Right cardiac atrium (tissue), 5 donors: ENCODE measurements around the gene IQCN. TPM values are rescaled to one million over a fixed set of nuclear protein-coding genes. Genes with fewer than 3 reads are reported as not detected.
A peak's percentile ranks its signal among the peaks of the same experiment; 100 is the strongest.

Experiments used
- ATAC-seq, 2 donors: fragments of 200-7000 bp; cut with Tn5 transposase; one replicate each; pipeline versions ENCODE4 v1.8.0 to v1.9.1; 2020; ENCODE audit warnings: moderate library complexity in 2 of 2, mild to moderate bottlenecking in 1 of 2
- DNase-seq, 3 donors: peaks; one replicate each; pipeline ENCODE4 v3.0.0-alpha.2; 2020
- H3K27ac ChIP-seq: one replicate; pipeline ENCODE4 v1.5.1; 2013; ENCODE audit warnings: mild to moderate bottlenecking, low read length, control low read depth, moderate library complexity
- H3K27me3 ChIP-seq: one replicate; pipeline ENCODE4 v1.6.1; 2013; ENCODE audit not compliant: control insufficient read depth, insufficient read depth
- H3K4me1 ChIP-seq: one replicate; pipeline ENCODE4 v1.6.1; 2013; ENCODE audit warnings: low read length; ENCODE audit not compliant: control insufficient read depth, insufficient read depth
- H3K4me3 ChIP-seq: one replicate; pipeline ENCODE4 v1.5.1; 2013; ENCODE audit warnings: low read length, control low read depth
- H3K9me3 ChIP-seq: one replicate; pipeline ENCODE4 v1.6.1; 2013; ENCODE audit warnings: low read length; ENCODE audit not compliant: control insufficient read depth
- WGBS: extraction: QIAGEN DNeasy Blood & Tissue Kit; methylation state at CpG from one replicate; pipeline ENCODE4 v1.1.7; 2013; 5-methylcytosine and 5-hydroxymethylcytosine counted together
- intact Hi-C, 4 donors: fragments of 100-400 bp; cut with DNase I; formaldehyde crosslinking; loops; one replicate each; pipeline versions ENCODE4 v1.11.0 to v1.14.0; 2022 to 2023
- polyA plus RNA-seq: library from polyadenylated mRNA; stranded (reverse); fragments of 200-250 nt; gene quantifications from one replicate; pipeline ENCODE4 v1.2.3, GENCODE V29; 2013
- total RNA-seq, 4 donors: library from RNA; stranded (reverse); fragmentation: NEBNext Ultra II Directional; extraction: Animal tissue kit (Norgen Biotek cat#: 25700); gene quantifications; one replicate each; pipeline ENCODE4 v1.2.1, GENCODE V29; 2021
- donor health status: healthy with polysubstance abuse.
- donor health status: DM: no; HTN: yes; CAD: no.
- donor health status: DM: no; HTN: no; CAD: no.
- donor health status: DM: no; HTN: yes; CAD: no; lungs with severe emphysema.
- donor health status: DM: yes; HTN: yes; CAD: no.

The IQCN gene
- total and polyA plus RNA-seq, 5 donors, result 0.65 to 5.3 (median 1.2) TPM

- ATAC-seq (no peak), DNase-seq (no peak)
- H3K27ac ChIP-seq, result no peak overlapping the region
- H3K4me1 ChIP-seq, result no peaks in the 10 kb centered on the region
- H3K9me3 ChIP-seq, result no peaks in the 10 kb centered on the region
- 86% methylated on average over 4 of the region's 4 CpGs for WGBS
- intact Hi-C loops, result loop anchor here in 3 of 4 donors (5.0 kb wide), 3 partner anchors 41 to 141 kb away; no protein-coding TSS in a partner anchor
- H3K4me3 ChIP-seq, result no peak overlapping the region
- H3K27me3 ChIP-seq, result no peaks in the 10 kb centered on the region
These were observed 21.1 kb downstream of the IQCN start for GRCh38 chr19:18253130-18253529.

GRCh38 chr19:18252370-18252717 lies 21.9 kb downstream of the IQCN start:
- Histone ChIP-seq H3K4me3 (no peak overlapping the region), H3K4me1 (no peaks in the 10 kb centered on the region), H3K27me3 (no peaks in the 10 kb centered on the region), H3K9me3 (no peaks in the 10 kb centered on the region), H3K27ac (no peak overlapping the region)
- ATAC-seq, result no peak
- WGBS, result 70% methylated on average over 7 of the region's 7 CpGs
- intact Hi-C loops, result loop anchor here in 3 of 4 donors (5.0 kb wide), 3 partner anchors 40 to 140 kb away; no protein-coding TSS in a partner anchor
- no peak for DNase-seq

- intact Hi-C loops, result loop anchor here in 3 of 4 donors (2.0 to 5.0 kb wide), 4 partner anchors 39 to 139 kb away; no protein-coding TSS in a partner anchor
- no peaks in the 10 kb centered on the region for H3K4me1 ChIP-seq
- H3K9me3 ChIP-seq, result no peaks in the 10 kb centered on the region
- peak; percentile 62 to 66 for ATAC-seq
- H3K27me3 ChIP-seq, result no peaks in the 10 kb centered on the region
- peak; percentile 66 to 83 (median 83) for DNase-seq
- no peak overlapping the region for H3K4me3 ChIP-seq
- H3K27ac ChIP-seq, result no peak overlapping the region
- 19% methylated on average over 23 of the region's 23 CpGs for WGBS
These were observed 22.5 kb downstream of the IQCN start for GRCh38 chr19:18251587-18252369.

- Histone ChIP-seq H3K4me3 (no peak overlapping the region), H3K27ac (no peak overlapping the region), H3K4me1 (no peaks in the 10 kb centered on the region), H3K27me3 (no peaks in the 10 kb centered on the region), H3K9me3 (no peaks in the 10 kb centered on the region)
- intact Hi-C loops, result loop anchor here (2.0 to 5.0 kb wide), 4 partner anchors 38 to 138 kb away; no protein-coding TSS in a partner anchor
- no peak for DNase-seq
- WGBS, result 92% methylated on average over 5 of the region's 5 CpGs
- ATAC-seq, result no peak
These were observed 24.4 kb downstream of the IQCN start for GRCh38 chr19:18249834-18250233.

GRCh38 chr19:18245297-18245696 lies 29.0 kb downstream of the IQCN start:
- WGBS, result 70% methylated on average over 7 of the region's 7 CpGs

GRCh38 chr19:18239303-18239702 lies 34.9 kb downstream of the IQCN start:
- WGBS, result 29% methylated on average over 12 of the region's 12 CpGs
- ATAC-seq, result no peak
- intact Hi-C loops, result no loop called here

More at GRCh38 chr19:18245297-18245696, 29.0 kb downstream of the IQCN start:
- Histone ChIP-seq H3K4me3 (no peak overlapping the region), H3K27me3 (no peaks in the 10 kb centered on the region), H3K27ac (no peak overlapping the region), H3K9me3 (no peaks in the 10 kb centered on the region), H3K4me1 (no peaks in the 10 kb centered on the region)
- ATAC-seq (no peak), DNase-seq (no peak)
- intact Hi-C loops, result loop anchor here in 1 of 4 donors (5.0 kb wide), 1 partner anchor 33 kb away; no protein-coding TSS in a partner anchor

GRCh38 chr19:18234194-18234593 lies 40.1 kb downstream of the IQCN start:
- intact Hi-C loops, result no loop called here

More at GRCh38 chr19:18239303-18239702, 34.9 kb downstream of the IQCN start:
- peak in 1 of 3 donors; percentile 29 for DNase-seq
- Histone ChIP-seq H3K27ac (no peak overlapping the region), H3K4me3 (no peak overlapping the region), H3K27me3 (no peaks in the 10 kb centered on the region), H3K9me3 (no peaks in the 10 kb centered on the region), H3K4me1 (no peaks in the 10 kb centered on the region)

GRCh38 chr19:18233224-18233825 lies 40.9 kb downstream of the IQCN start:
- H3K27ac ChIP-seq, result no peak overlapping the region
- WGBS, result 19% methylated on average over 37 of the region's 37 CpGs
- ATAC-seq (peak; percentile 24 to 49), DNase-seq (peak in 2 of 3 donors; percentile 68 to 73)
- H3K4me1 ChIP-seq, result no peaks in the 10 kb centered on the region
- no peaks in the 10 kb centered on the region for H3K27me3 ChIP-seq
- H3K4me3 ChIP-seq, result no peak overlapping the region
- H3K9me3 ChIP-seq, result peaks cover 4% of the 10 kb centered on the region
- intact Hi-C loops, result no loop called here

More at GRCh38 chr19:18234194-18234593, 40.1 kb downstream of the IQCN start:
- ATAC-seq, result no peak
- H3K27ac ChIP-seq, result no peak overlapping the region
- DNase-seq, result no peak
- H3K4me3 ChIP-seq, result no peak overlapping the region
- H3K9me3 ChIP-seq, result peaks cover 4% of the 10 kb centered on the region
- no peaks in the 10 kb centered on the region for H3K27me3 ChIP-seq
- WGBS, result 30% methylated on average over 6 of the region's 6 CpGs
- H3K4me1 ChIP-seq, result no peaks in the 10 kb centered on the region

GRCh38 chr19:18232540-18233223 lies 41.6 kb downstream of the IQCN start:
- no peak for DNase-seq
- Histone ChIP-seq H3K27me3 (no peaks in the 10 kb centered on the region), H3K4me1 (no peaks in the 10 kb centered on the region), H3K9me3 (peaks cover 4% of the 10 kb centered on the region), H3K27ac (no peak overlapping the region), H3K4me3 (no peak overlapping the region)
- no peak for ATAC-seq
- intact Hi-C loops, result no loop called here
- 5% methylated on average over 46 of the region's 46 CpGs for WGBS

GRCh38 chr19:18231775-18232174 lies 42.5 kb downstream of the IQCN start:
- Histone ChIP-seq H3K27me3 (no peaks in the 10 kb centered on the region), H3K9me3 (peaks cover 4% of the 10 kb centered on the region), H3K4me3 (no peak overlapping the region), H3K27ac (no peak overlapping the region), H3K4me1 (no peaks in the 10 kb centered on the region)
- ATAC-seq (no peak), DNase-seq (no peak)
- WGBS, result 19% methylated on average over 4 of the region's 4 CpGs
- intact Hi-C loops, result no loop called here
